H1 (cell line): Measurements from ENCODE around the gene SLC6A12. TPM values are rescaled to one million over a fixed set of nuclear protein-coding genes. Genes with fewer than 3 reads are reported as not detected.

ENCODE experiments used
- EGR1 ChIP-seq: IDR thresholded peaks from 2 replicates; pipeline ENCODE4 v1.6.1; 2011; ENCODE audit warnings: low read depth, low read length, borderline replicate concordance
- KDM4A ChIP-seq: IDR thresholded peaks from one replicate; pipeline ENCODE4 v1.7.1; 2012; ENCODE audit warnings: low read depth, mild to moderate bottlenecking, moderate library complexity, low read length, inconsistent platforms; ENCODE audit not compliant: severe bottlenecking
- SP2 ChIP-seq: IDR thresholded peaks from 2 replicates; pipeline ENCODE4 v1.6.1; 2012; ENCODE audit warnings: mild to moderate bottlenecking, low read length, inconsistent platforms
- polyA plus RNA-seq, 7 experiments: library from polyadenylated mRNA; depleted of rRNA in 3 of 7; stranded (reverse) in 5 of 7; unstranded in 2 of 7; fragments of >200 nt in 5 of 7; fragments of 200-250 nt in 2 of 7; gene quantifications; 1 replicate in 5 of 7; 2 replicates in 1 of 7; 4 replicates in 1 of 7; pipeline versions ENCODE4 v1.2.1 to v1.2.3, GENCODE V29; 2011 to 2013; ENCODE audit warnings: missing spikeins in 2 of 7, mixed read lengths in 2 of 7
- total RNA-seq: library from RNA; stranded (reverse); fragmentation: NEBNext Ultra II Directional; extraction: Animal tissue kit (Norgen Biotek cat#: 25700); gene quantifications from 2 replicates; pipeline ENCODE4 v1.2.1, GENCODE V29; 2021
- TF ChIP-seq, protein P1 (sequence below), 3 experiments: IDR thresholded peaks; 1 replicate in 2 of 3; 2 replicates in 1 of 3; pipeline versions ENCODE4 v1.5.1 to v1.6.1; 2011; ENCODE audit warnings: low read length in 3 of 3, mild to moderate bottlenecking in 3 of 3, inconsistent platforms in 2 of 3, low read depth in 1 of 3, moderate library complexity in 1 of 3; ENCODE audit not compliant: insufficient read depth in 1 of 3; ENCODE audit errors: control extremely low read depth in 1 of 3

Gene SLC6A12
- total and polyA plus RNA-seq, 2 of the 8 experiments (the other 6 are each of a cell fraction or from before 2014, with no cell fraction given) = 0.70 to 1.1 TPM

DNA sequence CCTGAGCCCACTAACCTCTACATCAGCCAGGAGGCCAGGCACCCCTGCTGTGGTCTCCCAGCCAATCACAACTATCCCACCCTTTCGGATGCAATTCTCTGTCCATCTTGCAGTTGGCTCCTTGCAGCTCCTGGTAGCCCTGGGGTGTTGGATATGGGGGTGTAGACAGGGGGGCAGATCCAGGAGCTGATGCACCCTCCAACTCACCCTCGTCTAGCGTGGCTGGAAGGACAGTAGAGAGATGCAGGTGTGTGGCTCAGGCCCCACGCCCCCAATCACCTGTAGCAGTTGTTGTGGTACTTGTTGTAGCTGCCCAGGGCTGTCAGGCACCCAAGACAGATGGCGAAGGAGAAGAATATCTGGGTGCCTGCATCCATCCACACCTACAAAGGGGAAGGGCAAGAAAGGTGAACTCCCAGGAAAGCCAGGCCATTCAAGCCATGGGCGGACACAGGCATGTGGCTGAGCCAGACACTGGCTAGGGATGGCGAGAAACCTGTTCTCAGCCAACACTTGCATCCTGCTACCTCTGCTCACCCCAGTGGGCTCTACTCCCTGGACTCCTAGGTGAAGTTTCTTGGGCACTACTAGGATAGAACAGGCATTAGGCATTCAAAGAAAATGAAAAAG is 13.4 kb upstream of the SLC6A12 start (continued):
- TF ChIP-seq KDM4A (no peak), EGR1 (no peak), SP2 (no peak)
- TF ChIP-seq, protein P1, sequence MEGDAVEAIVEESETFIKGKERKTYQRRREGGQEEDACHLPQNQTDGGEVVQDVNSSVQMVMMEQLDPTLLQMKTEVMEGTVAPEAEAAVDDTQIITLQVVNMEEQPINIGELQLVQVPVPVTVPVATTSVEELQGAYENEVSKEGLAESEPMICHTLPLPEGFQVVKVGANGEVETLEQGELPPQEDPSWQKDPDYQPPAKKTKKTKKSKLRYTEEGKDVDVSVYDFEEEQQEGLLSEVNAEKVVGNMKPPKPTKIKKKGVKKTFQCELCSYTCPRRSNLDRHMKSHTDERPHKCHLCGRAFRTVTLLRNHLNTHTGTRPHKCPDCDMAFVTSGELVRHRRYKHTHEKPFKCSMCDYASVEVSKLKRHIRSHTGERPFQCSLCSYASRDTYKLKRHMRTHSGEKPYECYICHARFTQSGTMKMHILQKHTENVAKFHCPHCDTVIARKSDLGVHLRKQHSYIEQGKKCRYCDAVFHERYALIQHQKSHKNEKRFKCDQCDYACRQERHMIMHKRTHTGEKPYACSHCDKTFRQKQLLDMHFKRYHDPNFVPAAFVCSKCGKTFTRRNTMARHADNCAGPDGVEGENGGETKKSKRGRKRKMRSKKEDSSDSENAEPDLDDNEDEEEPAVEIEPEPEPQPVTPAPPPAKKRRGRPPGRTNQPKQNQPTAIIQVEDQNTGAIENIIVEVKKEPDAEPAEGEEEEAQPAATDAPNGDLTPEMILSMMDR (IDR thresholded peaks at IDR 0.05; ENCODE audit: control extremely low read depth in 1 of 3, insufficient read depth in 1 of 3, low read depth in 1 of 3, low read length in 3 of 3) = no peak
